Measurements from ENCODE around the gene CYLD.

CYLD gene

DNA sequence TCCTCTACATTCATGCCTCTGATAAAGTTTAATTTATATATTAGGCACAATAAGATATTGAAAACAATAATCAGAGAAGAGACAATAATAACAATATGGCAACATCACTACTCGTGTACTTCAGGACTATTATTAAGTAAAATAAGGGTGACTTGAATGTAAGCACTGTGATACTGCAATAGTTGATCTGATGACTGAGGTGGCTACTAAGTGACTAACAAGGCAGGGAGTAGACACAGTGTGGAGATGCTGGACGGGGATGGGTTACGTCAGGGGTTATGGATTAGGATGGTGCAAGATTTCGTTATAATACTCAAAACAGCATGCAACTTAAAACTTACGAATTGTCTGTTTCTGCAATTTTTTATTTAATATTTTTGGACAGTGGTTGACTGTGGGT lies 32.5 kb downstream of the CYLD start:
- intact Hi-C loops (cut with DNase I) = no loop called here

DNA sequence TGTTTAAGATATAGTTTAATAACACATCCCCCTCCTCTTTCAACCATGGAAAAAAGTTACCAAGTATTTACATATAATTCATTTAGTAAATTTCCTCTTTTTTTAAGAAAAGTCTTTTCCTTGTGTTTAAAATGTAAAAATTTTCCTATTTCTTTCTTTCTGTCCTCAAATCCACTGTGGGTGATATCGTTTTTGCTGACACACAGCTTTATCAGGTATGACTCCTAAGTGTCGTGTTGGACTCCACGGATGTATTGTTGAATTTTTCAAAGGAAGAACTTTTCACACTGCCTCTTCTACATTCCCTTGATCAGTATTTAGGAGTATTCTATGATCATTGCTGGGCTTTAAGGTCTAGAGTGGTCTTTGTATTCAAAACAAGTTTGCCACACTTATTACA lies 33.1 kb downstream of the CYLD start:
- no peak for DNase-seq
- intact Hi-C loops (cut with DNase I) = no loop called here

More for the DNA sequence above, 32.5 kb downstream of the CYLD start:
- no peak for DNase-seq

DNA sequence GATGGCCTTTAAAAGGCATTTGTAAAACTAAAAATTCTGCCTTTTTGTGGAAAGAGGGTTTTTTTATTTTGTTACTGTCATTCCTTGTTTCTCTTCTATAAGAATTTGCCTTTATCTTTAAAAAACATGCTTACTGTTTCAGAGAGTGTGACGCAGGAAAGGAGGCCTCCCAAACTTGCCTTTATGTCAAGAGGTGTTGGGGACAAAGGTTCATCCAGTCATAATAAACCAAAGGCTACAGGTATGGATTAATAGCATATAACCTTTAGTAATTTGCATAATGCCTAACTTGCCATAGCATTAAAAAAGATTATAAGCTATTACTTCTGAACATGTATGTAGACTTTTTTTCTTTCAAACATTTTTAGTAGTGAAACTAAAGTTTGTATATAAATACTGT lies 34.2 kb downstream of the CYLD start:
- DNase-seq = no peak
- intact Hi-C loops (cut with DNase I) = no loop called here

DNA sequence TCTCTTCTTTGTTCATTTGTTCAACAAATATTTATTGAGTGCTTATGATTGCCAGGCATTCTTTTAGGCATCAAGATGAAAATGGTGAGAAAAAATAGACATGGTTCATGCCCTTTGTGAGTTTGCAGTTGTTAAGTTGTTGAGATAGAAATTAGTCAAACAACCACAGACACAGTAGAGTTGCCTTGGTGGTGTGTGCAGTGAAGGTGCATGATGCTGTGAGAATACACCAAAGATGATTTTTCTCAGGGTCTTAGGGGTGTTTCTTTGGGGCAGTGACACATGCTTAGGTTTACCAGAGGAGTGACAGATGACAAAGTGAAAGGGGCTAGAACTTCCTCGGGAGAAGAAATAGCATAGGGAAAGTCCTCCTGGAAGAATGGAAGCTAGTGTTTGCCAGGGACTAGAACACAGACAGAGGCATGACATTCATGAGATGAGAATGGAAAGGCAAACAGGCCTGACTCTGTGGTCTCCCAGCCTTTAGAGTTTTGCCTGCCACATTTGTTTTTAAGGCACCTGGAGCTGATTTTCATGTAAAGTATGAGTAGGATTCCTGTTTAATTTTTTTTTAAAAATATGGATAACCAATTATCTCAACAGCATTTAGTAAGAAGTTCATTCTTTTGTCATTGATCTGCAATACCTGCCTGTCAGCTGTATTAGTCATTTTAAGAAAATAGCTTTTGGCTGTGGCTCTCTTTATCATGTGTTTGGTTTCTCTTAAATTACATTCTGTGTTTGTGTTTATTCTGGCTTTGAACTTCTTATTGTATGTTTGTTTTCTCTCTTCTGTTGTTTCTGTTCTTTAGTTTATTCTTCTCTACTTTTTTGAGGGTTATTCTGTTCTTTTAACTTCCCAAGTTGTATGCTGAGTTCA lies 36.6 kb downstream of the CYLD start:
- intact Hi-C loops (cut with DNase I) = no loop called here
- DNase-seq = no peak

DNA sequence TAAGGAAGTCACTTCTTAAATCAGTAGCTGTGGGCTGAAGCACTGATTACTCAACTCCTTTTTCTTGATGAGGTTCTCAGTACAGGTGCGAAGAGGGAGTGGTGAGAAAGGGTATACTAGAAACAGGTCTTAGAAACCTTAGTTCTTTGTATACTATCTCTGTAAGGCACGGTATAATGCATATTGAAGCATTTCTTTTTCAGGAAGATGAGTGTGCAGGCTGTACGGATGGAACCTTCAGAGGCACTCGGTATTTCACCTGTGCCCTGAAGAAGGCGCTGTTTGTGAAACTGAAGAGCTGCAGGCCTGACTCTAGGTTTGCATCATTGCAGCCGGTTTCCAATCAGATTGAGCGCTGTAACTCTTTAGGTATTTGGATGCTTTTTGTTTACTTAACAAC lies 39.2 kb downstream of the CYLD start:
- DNase-seq = no peak
- intact Hi-C loops (cut with DNase I) = no loop called here

DNA sequence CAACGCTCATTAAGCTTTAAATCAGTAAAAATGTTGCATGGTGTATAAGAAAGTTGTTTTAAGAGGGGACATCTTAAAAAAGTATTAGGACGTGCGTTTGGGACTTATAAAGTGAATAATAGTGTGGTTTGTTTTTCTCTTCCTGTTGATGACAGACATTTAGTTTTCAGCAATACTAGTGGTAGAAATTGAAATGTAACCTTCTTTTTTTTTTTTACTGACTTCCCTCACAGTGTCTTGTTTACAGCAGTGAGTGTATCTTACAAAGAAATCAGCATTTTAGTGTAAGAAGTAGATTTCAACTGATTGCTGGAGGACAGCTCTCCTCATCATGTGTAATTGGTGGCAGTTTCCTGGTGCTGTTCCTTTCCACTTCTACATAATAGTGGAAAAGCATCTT lies 39.6 kb downstream of the CYLD start:
- DNase-seq = no peak
- intact Hi-C loops (cut with DNase I) = no loop called here

DNA sequence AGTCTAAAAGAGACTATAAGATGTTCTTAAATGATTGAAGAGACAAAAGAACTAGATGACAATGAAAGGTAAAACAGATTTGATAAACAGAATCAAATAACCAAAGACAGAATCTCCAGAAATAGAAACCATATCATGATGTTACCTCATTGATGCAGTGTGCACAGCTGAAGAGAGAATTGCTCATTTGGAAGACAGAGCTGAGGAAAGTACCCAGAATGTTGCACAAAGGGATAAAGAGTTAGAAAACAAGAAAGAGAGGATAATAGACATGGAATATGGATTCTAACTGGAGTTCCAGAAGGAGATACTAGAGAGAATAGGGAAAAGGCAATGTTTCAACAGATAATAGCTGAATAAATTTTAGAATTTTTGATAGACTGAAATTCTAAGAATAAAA lies 47.9 kb downstream of the CYLD start:
- intact Hi-C loops (cut with DNase I) = no loop called here
- DNase-seq = no peak

DNA sequence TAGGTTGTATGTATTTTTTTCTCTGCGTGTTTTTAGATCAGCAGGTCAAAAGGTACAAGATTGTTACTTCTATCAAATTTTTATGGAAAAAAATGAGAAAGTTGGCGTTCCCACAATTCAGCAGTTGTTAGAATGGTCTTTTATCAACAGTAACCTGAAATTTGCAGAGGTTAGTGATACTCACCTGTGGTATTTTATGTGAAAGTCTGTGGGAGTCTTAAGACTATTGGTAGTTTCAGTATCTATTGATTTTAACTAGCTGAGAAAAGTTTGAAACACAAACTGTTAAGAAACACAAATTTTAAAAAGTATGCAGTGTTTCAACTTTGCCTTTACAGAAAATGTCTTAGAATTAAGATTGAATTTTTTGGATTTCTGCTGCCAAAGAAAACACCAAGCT lies 49.6 kb downstream of the CYLD start:
- DNase-seq = no peak
- intact Hi-C loops (cut with DNase I) = no loop called here

DNA sequence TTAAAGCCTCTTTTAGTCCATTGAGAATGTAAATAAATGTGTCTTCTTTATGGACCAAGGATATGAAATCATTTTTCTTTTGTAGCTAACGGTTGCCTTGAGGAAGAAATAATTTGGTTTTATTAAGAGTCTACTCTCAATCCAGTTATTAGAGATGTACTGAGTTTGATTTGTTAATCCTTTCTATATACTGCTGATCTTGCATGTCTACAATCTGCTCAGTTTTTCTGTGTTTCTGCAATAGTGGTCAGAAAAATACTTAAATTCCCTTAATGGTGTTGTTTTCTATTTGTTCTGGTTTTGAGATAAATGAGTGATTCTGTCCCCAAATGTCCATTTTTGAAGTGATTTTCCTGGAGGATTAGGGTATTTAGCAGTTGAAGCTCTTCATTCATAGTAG lies 54.9 kb downstream of the CYLD start:
- intact Hi-C loops (cut with DNase I) = no loop called here
- DNase-seq = no peak

DNA sequence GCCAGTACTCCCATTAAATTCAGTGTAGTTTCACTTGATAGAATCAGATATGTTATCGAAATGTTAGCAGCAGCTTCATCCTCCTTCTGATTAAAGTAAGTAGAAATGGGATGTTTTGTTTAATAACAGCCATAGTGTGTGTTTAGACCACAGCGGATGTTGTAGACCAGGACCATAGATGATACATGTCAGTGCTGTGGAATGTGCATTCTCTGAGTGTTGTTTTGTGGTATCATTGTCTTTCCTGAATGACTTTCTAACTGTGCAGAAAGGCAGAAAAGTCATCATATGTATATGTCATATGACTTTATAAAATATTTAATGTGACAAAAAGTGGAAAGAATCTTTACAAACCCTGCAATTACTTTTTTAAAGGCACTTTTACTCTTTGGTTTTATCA lies 55.6 kb downstream of the CYLD start:
- no peak for DNase-seq
- intact Hi-C loops (cut with DNase I) = no loop called here

DNA sequence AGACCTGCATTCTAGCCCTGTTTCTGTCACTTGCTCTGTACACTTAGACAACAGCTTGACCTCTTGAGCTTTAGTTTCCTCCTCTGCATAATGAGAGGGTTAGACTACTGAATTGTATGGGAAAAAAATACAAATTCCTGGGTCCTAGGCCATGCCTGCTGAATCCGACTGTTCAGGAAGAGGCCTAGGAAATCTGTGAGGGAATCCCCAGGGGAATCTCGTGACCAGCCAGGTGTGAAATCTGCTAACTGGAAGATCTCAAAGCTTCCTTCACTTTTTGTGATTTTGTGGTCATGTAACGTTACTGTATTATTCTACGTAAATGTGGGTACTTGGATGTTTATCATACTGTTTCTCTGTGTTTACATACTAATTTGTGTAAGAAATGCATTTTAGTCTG lies 58.2 kb downstream of the CYLD start:
- intact Hi-C loops (cut with DNase I) = loop anchor here (10.0 kb wide), 1 partner anchor 255 kb away; the partner anchor contains the start of gene NKD1
- no peak for DNase-seq

DNA sequence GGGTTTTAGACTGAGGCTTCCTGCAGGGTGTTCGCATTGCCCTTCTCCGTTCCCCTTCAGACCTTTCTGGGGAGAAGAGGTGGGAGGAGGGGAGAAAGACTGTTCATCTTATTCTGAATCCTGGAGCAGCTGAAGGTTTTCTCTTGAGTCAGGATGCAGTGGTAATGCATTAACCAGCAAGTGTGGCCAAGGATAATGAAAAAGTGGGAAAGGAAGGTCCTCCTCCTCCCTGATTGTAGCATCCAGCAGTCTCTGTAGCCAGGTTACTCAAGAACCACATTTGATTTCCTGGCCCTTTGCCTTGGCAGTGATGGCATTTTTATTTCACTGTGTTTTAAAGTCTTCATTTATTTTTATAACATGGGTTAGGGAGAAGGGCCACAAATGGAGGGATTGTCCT lies 59.1 kb downstream of the CYLD start:
- no peak for DNase-seq
- intact Hi-C loops (cut with DNase I) = loop anchor here (10.0 kb wide), 1 partner anchor 256 kb away; the partner anchor contains the start of gene NKD1

DNA sequence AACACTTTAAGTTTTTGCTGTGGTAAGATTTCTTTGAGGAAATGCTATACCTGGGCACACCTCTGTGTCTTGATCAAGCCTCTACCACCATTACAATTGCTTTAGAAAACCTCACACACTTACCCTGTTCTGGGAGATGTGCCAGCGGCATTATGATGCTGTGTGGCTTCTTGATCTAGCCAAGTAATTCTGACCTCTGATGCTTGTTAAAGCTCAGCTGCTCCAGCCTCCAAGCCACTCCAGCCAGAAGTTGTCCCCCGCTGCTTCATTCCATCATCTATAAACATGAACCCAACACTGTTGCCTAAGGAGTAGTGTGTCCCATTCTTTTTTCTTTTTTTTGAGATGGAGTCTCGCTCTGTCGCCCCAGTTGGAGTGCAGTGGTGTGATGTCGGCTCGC lies 60.1 kb downstream of the CYLD start:
- intact Hi-C loops (cut with DNase I) = loop anchor here (10.0 kb wide), 1 partner anchor 257 kb away; the partner anchor contains the start of gene NKD1
- DNase-seq = no peak

DNA sequence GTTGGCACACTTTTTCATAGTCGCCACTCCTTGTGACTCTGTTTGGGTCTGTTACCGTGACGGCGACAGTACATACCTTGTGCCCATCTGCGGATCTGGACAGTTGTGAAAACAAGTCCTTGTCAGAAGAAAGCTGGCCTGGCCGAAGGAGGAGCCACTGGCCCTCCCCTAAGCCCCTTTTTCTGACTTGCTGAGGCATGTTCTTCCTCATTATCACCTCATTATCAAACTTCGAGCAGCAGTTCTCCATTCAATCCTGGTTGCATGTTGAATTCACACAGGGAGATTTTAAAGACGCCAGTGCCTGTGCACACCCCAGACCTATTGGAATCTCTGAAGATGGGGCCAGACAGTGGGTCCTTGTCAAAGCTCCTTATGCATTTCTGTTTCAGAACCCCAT lies 61.1 kb downstream of the CYLD start:
- intact Hi-C loops (cut with DNase I) = loop anchor here (10.0 kb wide), 1 partner anchor 258 kb away; the partner anchor contains the start of gene NKD1
- DNase-seq = no peak

DNA sequence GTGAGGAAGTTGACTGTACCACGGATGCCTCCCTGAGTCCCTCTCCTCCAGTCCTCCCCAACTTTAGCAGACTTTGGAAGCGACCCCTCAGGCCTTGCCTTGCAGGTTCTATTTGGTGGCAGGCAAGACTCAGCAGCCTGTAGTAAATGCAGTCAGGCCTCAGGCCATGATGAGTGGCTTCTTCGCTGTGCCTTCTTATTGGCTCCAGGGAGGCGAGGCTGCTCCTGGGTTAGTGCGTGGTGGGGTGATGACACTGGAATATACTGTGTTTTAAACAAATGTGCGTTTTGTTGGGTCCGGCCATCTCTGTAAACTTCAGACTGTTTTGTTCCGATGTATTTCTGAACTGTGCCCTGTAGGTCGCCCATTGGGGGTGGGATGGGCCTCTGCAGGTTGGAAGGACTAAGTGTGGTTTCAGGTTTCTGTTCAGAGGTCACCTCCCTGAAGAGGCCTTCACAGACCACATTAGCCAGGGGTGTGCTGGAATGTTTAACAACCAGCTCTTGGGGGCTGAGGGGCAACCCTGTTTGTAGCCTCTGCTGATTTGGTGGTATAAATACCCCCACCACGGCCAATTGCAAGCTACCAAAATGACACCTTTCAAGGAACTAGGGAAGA lies 62.5 kb downstream of the CYLD start:
- intact Hi-C loops (cut with DNase I) = loop anchor here (10.0 kb wide), 1 partner anchor 260 kb away; the partner anchor contains the start of gene NKD1
- DNase-seq = no peak

DNA sequence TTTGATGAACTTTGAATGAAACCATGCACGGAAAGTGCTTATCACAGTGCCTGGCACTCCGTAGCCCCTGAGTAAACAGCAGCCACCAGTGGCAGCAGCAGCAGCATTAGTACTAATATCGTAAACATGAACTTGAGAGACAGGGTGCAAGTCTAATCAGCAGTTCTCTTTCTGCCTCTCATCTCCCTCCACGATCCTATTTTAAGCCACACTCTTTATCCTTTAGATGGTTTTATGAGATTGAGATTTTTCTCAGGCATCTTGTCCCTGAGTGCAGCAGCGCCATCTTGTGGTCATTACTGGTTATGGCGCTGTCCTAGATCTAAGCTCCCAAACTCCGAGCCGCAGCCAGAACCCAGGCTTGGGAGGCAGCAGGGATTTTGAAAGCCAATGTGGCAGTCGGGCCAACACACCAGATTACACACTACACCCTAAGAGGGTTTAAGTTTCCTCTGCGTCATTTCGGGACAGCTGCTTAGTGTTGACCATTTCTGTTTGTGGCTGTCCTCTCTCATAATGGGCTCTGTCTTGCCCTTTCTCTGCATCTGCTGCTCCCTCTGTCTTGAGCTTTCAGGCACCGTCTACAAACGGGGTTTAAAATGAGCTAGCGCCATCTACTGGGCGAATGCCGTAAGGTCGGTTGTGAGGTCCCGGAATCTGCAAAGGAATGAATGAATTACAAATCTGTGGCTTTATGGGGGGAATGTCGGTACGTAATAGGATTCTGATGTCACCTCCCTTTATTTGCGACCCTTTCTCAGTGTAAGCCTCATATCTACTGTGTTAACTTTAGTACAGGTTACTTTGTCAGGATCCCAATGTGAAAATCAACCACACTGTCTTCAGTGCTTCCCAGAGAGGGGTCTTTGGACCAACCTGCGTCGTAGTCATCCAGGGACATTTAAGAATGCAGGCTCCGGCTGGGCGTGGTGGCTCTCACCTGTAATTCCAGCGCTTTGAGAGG lies 64.5 kb downstream of the CYLD start:
- peak; percentile 73 to 97 (median 88) for DNase-seq
- intact Hi-C loops (cut with DNase I) = loop anchor here (2.0 to 10.0 kb wide), 4 partner anchors 139 to 594 kb away; partner anchors contain the start of gene NKD1

DNA sequence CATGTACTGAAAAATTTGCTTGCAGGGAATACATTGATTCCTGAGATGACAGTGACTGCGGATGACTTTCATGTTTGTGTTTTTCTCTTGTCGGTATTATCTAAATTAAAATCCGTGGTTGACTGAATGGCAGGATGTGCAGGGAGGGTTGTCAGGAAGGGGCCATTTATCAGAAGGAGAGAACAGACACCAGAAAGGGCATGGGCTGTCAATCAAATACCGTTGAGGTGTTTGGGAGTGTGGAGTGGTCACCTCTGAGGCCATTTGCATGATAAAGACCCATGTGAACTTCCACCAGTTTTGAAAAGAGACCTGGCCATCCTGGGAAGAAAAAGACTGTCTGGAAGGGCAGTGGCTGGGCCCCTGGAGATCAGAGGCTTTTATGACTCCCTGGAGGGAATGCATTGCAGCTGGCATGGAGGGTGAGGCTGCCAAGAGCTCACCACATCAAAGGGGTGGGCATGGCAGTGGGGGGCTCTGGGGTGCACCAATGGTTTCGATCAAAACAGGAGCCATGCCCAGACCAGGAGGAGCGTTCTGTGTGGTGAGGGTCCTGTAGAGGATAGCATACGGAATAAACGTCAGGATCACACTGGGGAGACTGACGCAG lies 67.1 kb downstream of the CYLD start:
- no peak for DNase-seq
- intact Hi-C loops (cut with DNase I) = loop anchor here (5.0 to 10.0 kb wide), 3 partner anchors 142 to 597 kb away; partner anchors contain the start of gene NKD1

DNA sequence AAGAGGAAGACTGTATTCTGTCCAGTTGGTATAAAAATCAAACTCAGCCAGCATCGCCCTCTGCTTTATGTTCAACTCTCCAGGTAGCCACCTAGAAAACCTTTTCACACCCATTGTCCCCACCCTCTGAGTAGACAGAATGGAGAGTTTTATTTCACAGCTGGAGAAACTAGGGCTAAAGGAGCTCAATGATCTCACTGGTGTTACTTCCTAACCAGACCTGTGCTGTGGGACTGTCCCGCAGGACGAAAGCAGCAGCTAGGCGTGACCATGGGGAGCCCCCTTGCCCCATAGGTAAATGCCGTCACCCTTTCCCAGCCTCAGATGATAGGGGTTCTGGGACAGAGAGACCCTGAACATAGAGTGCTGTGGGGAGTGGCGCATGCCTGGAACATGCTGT lies 67.7 kb downstream of the CYLD start:
- intact Hi-C loops (cut with DNase I) = loop anchor here (5.0 to 10.0 kb wide), 3 partner anchors 142 to 597 kb away; partner anchors contain the start of gene NKD1
- no peak for DNase-seq

DNA sequence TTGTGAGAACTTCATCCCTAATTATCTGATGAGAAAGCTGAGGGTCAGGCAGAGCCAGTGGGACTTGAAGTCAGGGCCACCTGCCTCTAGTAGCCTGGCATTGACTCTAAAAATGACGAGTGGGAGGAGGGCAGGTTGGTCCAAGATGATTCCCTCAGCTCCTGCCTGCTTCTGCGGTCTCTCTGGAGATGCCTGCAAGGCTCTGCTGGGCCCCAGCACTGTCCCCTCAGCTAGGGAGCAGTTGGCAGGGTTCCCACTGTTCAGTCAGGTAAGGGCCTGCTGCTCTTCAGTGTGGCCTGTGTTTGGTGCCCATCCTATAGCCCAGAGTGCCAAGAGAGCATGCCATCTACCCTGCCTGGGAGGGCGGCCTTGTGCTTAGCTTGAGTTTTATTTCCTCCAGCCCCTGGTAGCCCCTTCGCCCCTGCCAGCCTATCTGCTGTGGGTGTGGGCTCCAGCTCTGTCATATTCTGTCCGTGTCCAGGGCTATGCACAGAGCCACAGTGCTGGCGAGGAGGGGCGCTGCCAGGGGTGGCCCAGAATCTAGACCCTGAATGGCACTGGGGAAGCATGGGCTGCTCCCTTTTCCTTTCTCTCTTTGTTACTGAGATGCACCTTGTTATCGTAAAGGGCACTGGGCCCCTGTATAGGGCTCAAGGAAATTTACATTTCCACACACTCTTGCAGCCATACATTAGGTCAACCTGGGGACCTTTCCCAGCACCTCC lies 68.5 kb downstream of the CYLD start:
- DNase-seq = no peak
- intact Hi-C loops (cut with DNase I) = no loop called here
